Thyroid gland (tissue), 4 donors: ENCODE measurements around the gene TCF7. TPM values are rescaled to one million over a fixed set of nuclear protein-coding genes. Genes with fewer than 3 reads are reported as not detected.

Source experiments
- DNase-seq, 2 donors: peaks; one replicate each; pipeline ENCODE4 v3.0.0-alpha.2; 2019
- H3K27ac ChIP-seq, 3 donors: fragments of 200-600 bp; sonication (generic); 1 replicate in 2 of 3; 2 replicates in 1 of 3; pipeline ENCODE4 v1.5.1; 2016 to 2019; ENCODE audit warnings: mild to moderate bottlenecking in 1 of 3, moderate library complexity in 1 of 3
- H3K27me3 ChIP-seq: fragments of 200-600 bp; sonication (generic); one replicate; pipeline ENCODE4 v1.5.1; 2019
- H3K36me3 ChIP-seq, 2 donors: fragments of 200-600 bp; sonication (generic); one replicate each; pipeline ENCODE4 v1.5.1; 2016 to 2019
- H3K4me1 ChIP-seq, 2 donors: fragments of 200-600 bp; sonication (generic); one replicate each; pipeline ENCODE4 v1.5.1; 2017 to 2019
- H3K4me3 ChIP-seq, 3 donors: fragments of 200-600 bp; sonication (generic); replicated peaks in 1 of 3; 1 replicate in 2 of 3; 2 replicates in 1 of 3; pipeline ENCODE4 v1.5.1; 2016; ENCODE audit warnings: mild to moderate bottlenecking in 1 of 3
- H3K9me3 ChIP-seq: fragments of 200-600 bp; sonication (generic); one replicate; pipeline ENCODE4 v1.5.1; 2017
- CTCF ChIP-seq, 6 experiments: fragments of 200-600 bp in 3 of 6; fragments of 450-650 bp in 3 of 6; sonication (generic) in 3 of 6; IDR thresholded peaks; one replicate each; pipeline ENCODE4 v1.5.1; 2016 to 2019; ENCODE audit warnings: antibody characterized with exemption in 6 of 6, mild to moderate bottlenecking in 2 of 6, inconsistent platforms in 1 of 6, moderate library complexity in 1 of 6
- POLR2A ChIP-seq, 2 donors: fragments of 450-650 bp; IDR thresholded peaks; one replicate each; pipeline ENCODE4 v1.6.1; 2017; ENCODE audit warnings: antibody characterized with exemption in 2 of 2, mild to moderate bottlenecking in 2 of 2, moderate library complexity in 1 of 2
- WGBS, 2 donors: methylation state at CpG; one replicate each; pipeline ENCODE4 v1.1.5; 2017; 5-methylcytosine and 5-hydroxymethylcytosine counted together
- intact Hi-C: fragments of 100-400 bp; cut with DNase I; formaldehyde crosslinking; loops from one replicate; pipeline ENCODE4 v1.15.1; 2023
- total RNA-seq, 4 donors: library from RNA; depleted of rRNA; stranded (reverse); fragments of >200 nt; gene quantifications; one replicate each; pipeline ENCODE4 v1.2.3, GENCODE V29; 2016

Gene TCF7
- total RNA-seq, 4 donors from 2014 or later = 7.4 to 11.8 (median 8.9) TPM

GRCh38 chr5:134145779-134146581 lies 31.5 kb downstream of the TCF7 start:
- no peak for TF ChIP-seq POLR2A (IDR thresholded peaks at IDR 0.05)
- peak; percentile 75 to 98 (median 84) for TF ChIP-seq CTCF (IDR thresholded peaks at IDR 0.05)
- Histone ChIP-seq H3K4me3 (no peak overlapping the region), H3K27ac (no peak overlapping the region), H3K4me1 (peaks cover 13 to 19% of the 10 kb centered on the region in 2 donors), H3K9me3 (no peaks in the 10 kb centered on the region), H3K36me3 (peaks cover 19 to 41% of the 10 kb centered on the region in 2 donors), H3K27me3 (no peaks in the 10 kb centered on the region)
- WGBS, 2 donors = 91 to 92% methylated on average over 12 to 13 of the region's 13 CpGs
- intact Hi-C loops = loop anchor here (2.0 kb wide), 1 partner anchor 43 kb away; no protein-coding TSS in a partner anchor
- DNase-seq = peak; percentile 75 to 79

- H3K9me3 ChIP-seq = no peaks in the 10 kb centered on the region
- no peak for DNase-seq
- H3K4me3 ChIP-seq = no peak overlapping the region
- no peaks in the 10 kb centered on the region for H3K27me3 ChIP-seq
- H3K27ac ChIP-seq = no peak overlapping the region
- WGBS, 2 donors = 93 to 95% methylated on average over 4 of the region's 4 CpGs
- H3K36me3 ChIP-seq = peaks cover 22 to 41% of the 10 kb centered on the region in 2 donors
- intact Hi-C loops = no loop called here
- no peak for TF ChIP-seq POLR2A (IDR thresholded peaks at IDR 0.05)
- TF ChIP-seq CTCF (IDR thresholded peaks at IDR 0.05) = no peak
- H3K4me1 ChIP-seq = peaks cover 17 to 24% of the 10 kb centered on the region in 2 donors
Measured at GRCh38 chr5:134146651-134147518, 32.4 kb downstream of the TCF7 start.

GRCh38 chr5:134148316-134148715 lies 33.8 kb downstream of the TCF7 start:
- no peak overlapping the region for H3K4me3 ChIP-seq
- WGBS, 2 donors = 61 to 66% methylated on average over 2 of the region's 2 CpGs
- intact Hi-C loops = no loop called here
- H3K9me3 ChIP-seq = no peaks in the 10 kb centered on the region
- no peak for TF ChIP-seq POLR2A (IDR thresholded peaks at IDR 0.05)
- no peak for TF ChIP-seq CTCF (IDR thresholded peaks at IDR 0.05)
- peaks cover 17 to 24% of the 10 kb centered on the region in 2 donors for H3K4me1 ChIP-seq
- no peak overlapping the region for H3K27ac ChIP-seq
- peaks cover 33 to 44% of the 10 kb centered on the region in 2 donors for H3K36me3 ChIP-seq
- DNase-seq = no peak
- no peaks in the 10 kb centered on the region for H3K27me3 ChIP-seq

GRCh38 chr5:134148986-134149539 lies 34.6 kb downstream of the TCF7 start:
- Histone ChIP-seq H3K27ac (no peak overlapping the region), H3K4me1 (peaks cover 17 to 24% of the 10 kb centered on the region in 2 donors), H3K9me3 (no peaks in the 10 kb centered on the region), H3K36me3 (peaks cover 36 to 45% of the 10 kb centered on the region in 2 donors), H3K4me3 (no peak overlapping the region), H3K27me3 (no peaks in the 10 kb centered on the region)
- 93 to 94% methylated on average over 6 of the region's 6 CpGs for WGBS, 2 donors
- no peak for DNase-seq
- TF ChIP-seq CTCF (IDR thresholded peaks at IDR 0.05) = no peak
- no peak for TF ChIP-seq POLR2A (IDR thresholded peaks at IDR 0.05)
- intact Hi-C loops = no loop called here
